Measurements from ENCODE around the gene ZFPL1.

ZFPL1 gene

GRCh38 chr11:65083834-65084597 is at the start of gene ZFPL1, which contains the start of gene CDCA5:
Gene ZFPL1 (plus strand): TSS chr11:65084222. CDS start chr11:65084699, 477 bp downstream.
Gene CDCA5 (minus strand): TSS chr11:65084040. CDS start chr11:65083978, 62 bp downstream.
- FAIRE-seq, result peak; percentile 49

GRCh38 chr11:65034423-65034822 is 49.6 kb upstream of the ZFPL1 start:
- no peak for FAIRE-seq

GRCh38 chr11:65035579-65035978 is 48.4 kb upstream of the ZFPL1 start:
- FAIRE-seq, result no peak

- FAIRE-seq, result no peak
Observed at GRCh38 chr11:65036931-65037330, 47.1 kb upstream of the ZFPL1 start.

- FAIRE-seq, result no peak
Observed at GRCh38 chr11:65040520-65040846, 43.5 kb upstream of the ZFPL1 start.

GRCh38 chr11:65040847-65041622 is 43.0 kb upstream of the ZFPL1 start, which contains the start of gene SAC3D1:
Gene SAC3D1 (plus strand): TSS chr11:65041210. CDS start chr11:65041293, 83 bp downstream.
- FAIRE-seq, result peak; percentile 98

- FAIRE-seq, result no peak
Observed at GRCh38 chr11:65042891-65043290, 41.1 kb upstream of the ZFPL1 start.

GRCh38 chr11:65043881-65044501 is 40.0 kb upstream of the ZFPL1 start:
- FAIRE-seq, result no peak

GRCh38 chr11:65045061-65045460 is 39.0 kb upstream of the ZFPL1 start:
- no peak for FAIRE-seq

GRCh38 chr11:65045728-65046127 is 38.3 kb upstream of the ZFPL1 start:
- FAIRE-seq, result no peak

GRCh38 chr11:65047581-65048422 is 36.2 kb upstream of the ZFPL1 start:
- FAIRE-seq, result no peak

- no peak for FAIRE-seq
Observed at GRCh38 chr11:65051398-65051858, 32.6 kb upstream of the ZFPL1 start.

- FAIRE-seq, result no peak
Observed at GRCh38 chr11:65053827-65054508, 30.1 kb upstream of the ZFPL1 start.

GRCh38 chr11:65055538-65055937 is 28.5 kb upstream of the ZFPL1 start:
- no peak for FAIRE-seq

GRCh38 chr11:65056999-65057398 is 27.0 kb upstream of the ZFPL1 start:
- FAIRE-seq, result no peak

GRCh38 chr11:65057526-65057925 is 26.5 kb upstream of the ZFPL1 start:
- FAIRE-seq, result no peak

GRCh38 chr11:65058012-65058411 is 26.0 kb upstream of the ZFPL1 start:
- no peak for FAIRE-seq

GRCh38 chr11:65058419-65059054 is 25.5 kb upstream of the ZFPL1 start, which contains the start of gene NAALADL1:
Gene NAALADL1 (minus strand): TSS chr11:65058553. CDS start chr11:65058521, 32 bp downstream.
- FAIRE-seq, result no peak

- FAIRE-seq, result no peak
Observed at GRCh38 chr11:65059523-65059922, 24.5 kb upstream of the ZFPL1 start.

- no peak for FAIRE-seq
Observed at GRCh38 chr11:65059959-65060824, 23.8 kb upstream of the ZFPL1 start.
